B cell (primary cell): ENCODE data around the gene GLI3. TPM values are rescaled to one million over a fixed set of nuclear protein-coding genes. Genes with fewer than 3 reads are reported as not detected.

ENCODE experiments used
- ATAC-seq: fragments of 200-7000 bp; cut with Tn5 transposase; one replicate; pipeline ENCODE4 v1.10.0; 2021; ENCODE audit warnings: low read depth, mild to moderate bottlenecking, moderate number of reproducible peaks, moderate library complexity
- CTCF ChIA-PET: fragments of 350-600 bp; sonication (Branson Sonifier 250); formaldehyde crosslinking; loops from one replicate; lab custom pipeline; 2021; ENCODE audit warnings: antibody characterized with exemption, inconsistent platforms; lab: Charles Lee
- POLR2A ChIA-PET: fragments of 350-600 bp; sonication (Branson Sonifier 250); formaldehyde crosslinking; loops from one replicate; lab custom pipeline; 2021; ENCODE audit warnings: antibody characterized with exemption; lab: Charles Lee
- DNase-seq: peaks from one replicate; pipeline ENCODE4 v3.0.0; 2013
- H2AFZ ChIP-seq: 2 replicates; pipeline ENCODE4 v1.6.1; 2012; ENCODE audit warnings: mild to moderate bottlenecking, low read depth, low read length; ENCODE audit not compliant: insufficient read depth, poor library complexity, severe bottlenecking
- H3K27ac ChIP-seq, 2 donors: 1 replicate in 1 of 2; 2 replicates in 1 of 2; pipeline ENCODE4 v1.5.1; 2012 to 2013; ENCODE audit warnings: low read length in 2 of 2, mild to moderate bottlenecking in 2 of 2, moderate library complexity in 1 of 2
- H3K27me3 ChIP-seq, 4 experiments: fragments of 200-600 bp in 1 of 4; sonication (generic) in 1 of 4; replicated peaks in 1 of 4; 1 replicate in 2 of 4; 2 replicates in 2 of 4; pipeline versions ENCODE4 v1.6.1 to v1.7.0; 2013 to 2016; ENCODE audit warnings: low read length in 3 of 4, mild to moderate bottlenecking in 2 of 4, mixed read lengths in 1 of 4, moderate library complexity in 1 of 4; ENCODE audit not compliant: insufficient read depth in 4 of 4, control insufficient read depth in 3 of 4; ENCODE audit errors: control extremely low read depth in 1 of 4
- H3K36me3 ChIP-seq, 2 experiments: replicated peaks in 1 of 2; 1 replicate in 1 of 2; 2 replicates in 1 of 2; pipeline versions ENCODE4 v1.6.1 to v1.7.1; 2013; ENCODE audit warnings: low read length in 1 of 2; ENCODE audit not compliant: insufficient read depth in 2 of 2, control insufficient read depth in 1 of 2; ENCODE audit errors: control extremely low read depth in 1 of 2, extremely low read depth in 1 of 2
- H3K4me1 ChIP-seq, 2 donors: fragments of 200-600 bp in 1 of 2; sonication (generic) in 1 of 2; 1 replicate in 1 of 2; 2 replicates in 1 of 2; pipeline versions ENCODE4 v1.5.1 to v1.6.1; 2013 to 2017; ENCODE audit warnings: low read length in 2 of 2; ENCODE audit not compliant: control insufficient read depth in 2 of 2, insufficient read depth in 2 of 2
- H3K4me2 ChIP-seq: replicated peaks from 2 replicates; pipeline ENCODE3; 2012; ENCODE audit warnings: mild to moderate bottlenecking, low read depth, low read length; ENCODE audit not compliant: poor library complexity, severe bottlenecking
- H3K4me3 ChIP-seq, 5 experiments: fragments of 200-600 bp in 1 of 5; sonication (generic) in 1 of 5; 1 replicate in 3 of 5; 2 replicates in 2 of 5; pipeline versions ENCODE4 v1.5.1 to v1.7.0; 2011 to 2016; ENCODE audit warnings: low read length in 4 of 5, mild to moderate bottlenecking in 4 of 5, low read depth in 2 of 5, control low read depth in 1 of 5, moderate library complexity in 1 of 5; ENCODE audit not compliant: insufficient read depth in 1 of 5; ENCODE audit errors: control extremely low read depth in 1 of 5, extremely low read depth in 1 of 5
- H3K79me2 ChIP-seq: fragments of 200-600 bp; sonication (generic); one replicate; pipeline ENCODE4 v1.6.0; 2016; ENCODE audit warnings: low read length; ENCODE audit not compliant: control insufficient read depth, insufficient read depth
- H3K9ac ChIP-seq: fragments of 200-600 bp; sonication (generic); 2 replicates; pipeline ENCODE4 v1.6.1; 2017; ENCODE audit warnings: mild to moderate bottlenecking, low read length, moderate library complexity
- H3K9me3 ChIP-seq, 3 donors: one replicate each; pipeline versions ENCODE4 v1.6.1 to v1.7.1; 2013; ENCODE audit warnings: low read length in 2 of 3; ENCODE audit not compliant: control insufficient read depth in 2 of 3, insufficient read depth in 1 of 3; ENCODE audit errors: control extremely low read depth in 1 of 3
- H4K20me1 ChIP-seq: 2 replicates; pipeline ENCODE4 v1.6.0; 2012; ENCODE audit warnings: mild to moderate bottlenecking, low read length; ENCODE audit not compliant: insufficient read depth, control insufficient read depth, poor library complexity, severe bottlenecking
- H3K27ac Mint-ChIP-seq: one replicate; pipeline ENCODE4 v1.8.0; 2021; ENCODE audit warnings: mixed read lengths
- H3K27me3 Mint-ChIP-seq: one replicate; pipeline ENCODE4 v1.8.0; 2021; ENCODE audit warnings: mixed read lengths
- H3K4me1 Mint-ChIP-seq: one replicate; pipeline ENCODE4 v1.8.0; 2021; ENCODE audit warnings: mixed read lengths
- H3K4me3 Mint-ChIP-seq: one replicate; pipeline ENCODE4 v1.8.0; 2021; ENCODE audit warnings: mixed read lengths
- H3K9me3 Mint-ChIP-seq: one replicate; pipeline ENCODE4 v1.8.0; 2022; ENCODE audit warnings: mixed read lengths; ENCODE audit not compliant: insufficient read depth
- EZH2 ChIP-seq: IDR thresholded peaks from 2 replicates; pipeline ENCODE4 v1.6.1; 2012; ENCODE audit warnings: borderline replicate concordance, low read depth, mild to moderate bottlenecking, moderate library complexity, low read length; ENCODE audit not compliant: insufficient read depth, poor library complexity, severe bottlenecking
- WGBS: methylation state at CpG from one replicate; pipeline ENCODE4 v1.1.5; 2013; ENCODE audit warnings: missing lambda C conversion rate; ENCODE audit not compliant: insufficient coverage; 5-methylcytosine and 5-hydroxymethylcytosine counted together
- intact Hi-C: fragments of 100-400 bp; cut with micrococcal nuclease; formaldehyde crosslinking; loops from one replicate; pipeline ENCODE4 v1.10.0; 2022
- polyA plus RNA-seq: library from polyadenylated mRNA; depleted of rRNA; stranded (reverse); fragments of >200 nt; gene quantifications from 2 replicates; pipeline ENCODE4 v1.2.3, GENCODE V29; 2012
- total RNA-seq, 2 donors: library from RNA; stranded (reverse); fragments of 120-200 nt in 1 of 2; gene quantifications; 1 replicate in 1 of 2; 2 replicates in 1 of 2; pipeline versions ENCODE4 v1.2.3 to v1.2.4, GENCODE V29; 2013 to 2022
- TF ChIP-seq, protein P1 (sequence below): fragments of 200-600 bp; IDR thresholded peaks from one replicate; pipeline ENCODE4 v1.8.0; 2022; ENCODE audit warnings: antibody characterized with exemption, mild to moderate bottlenecking

Gene GLI3
- total and polyA plus RNA-seq, 2 donors (not counting 1 experiment from before 2014, with no cell fraction given), result not detected

DNA sequence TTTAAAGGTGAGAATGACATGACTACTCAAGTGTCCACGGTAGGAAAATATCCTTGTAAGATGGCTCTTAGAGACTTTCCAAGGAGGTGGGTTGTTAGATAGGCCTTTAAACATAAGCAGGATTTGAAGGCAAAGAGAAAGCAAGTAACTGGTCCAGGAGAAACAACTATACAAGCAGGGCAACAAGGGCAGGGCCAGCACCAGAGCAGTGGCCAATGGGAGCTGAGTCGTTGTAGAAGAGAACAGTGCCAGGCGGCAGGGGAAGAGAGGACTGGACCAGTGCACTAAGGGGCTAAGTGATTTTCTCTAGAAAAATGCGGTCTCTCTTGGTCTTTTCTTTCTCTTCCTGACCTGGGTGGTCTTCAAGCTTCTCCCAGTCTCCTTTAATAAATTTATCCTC is 94.9 kb downstream of the GLI3 start:
- Histone ChIP-seq H3K27me3 (peaks cover 0 to 3% (median 0%) of the 10 kb centered on the region in 4 experiments), H3K4me1 (no peaks in the 10 kb centered on the region), H3K9me3 (no peaks in the 10 kb centered on the region), H3K79me2 (no peaks in the 10 kb centered on the region), H3K4me3 (no peak overlapping the region), H2AFZ (no peak overlapping the region), H3K27ac (no peak overlapping the region), H3K9ac (no peak overlapping the region), H3K36me3 (no peaks in the 10 kb centered on the region), H4K20me1 (no peaks in the 10 kb centered on the region), H3K4me2 (no peak overlapping the region)
- CTCF ChIA-PET, result interaction anchor here (1.0 kb wide), 1 partner anchor 10 kb away, joined by 3 read pairs; no protein-coding TSS in a partner anchor
- Mint-ChIP-seq H3K27ac (no peak overlapping the region), H3K4me3 (no peak overlapping the region), H3K9me3 (no peaks in the 10 kb centered on the region), H3K27me3 (peaks cover 25% of the 10 kb centered on the region), H3K4me1 (no peaks in the 10 kb centered on the region)
- DNase-seq (no peak), ATAC-seq (no peak)
- no peak for TF ChIP-seq EZH2
- TF ChIP-seq, protein P1, sequence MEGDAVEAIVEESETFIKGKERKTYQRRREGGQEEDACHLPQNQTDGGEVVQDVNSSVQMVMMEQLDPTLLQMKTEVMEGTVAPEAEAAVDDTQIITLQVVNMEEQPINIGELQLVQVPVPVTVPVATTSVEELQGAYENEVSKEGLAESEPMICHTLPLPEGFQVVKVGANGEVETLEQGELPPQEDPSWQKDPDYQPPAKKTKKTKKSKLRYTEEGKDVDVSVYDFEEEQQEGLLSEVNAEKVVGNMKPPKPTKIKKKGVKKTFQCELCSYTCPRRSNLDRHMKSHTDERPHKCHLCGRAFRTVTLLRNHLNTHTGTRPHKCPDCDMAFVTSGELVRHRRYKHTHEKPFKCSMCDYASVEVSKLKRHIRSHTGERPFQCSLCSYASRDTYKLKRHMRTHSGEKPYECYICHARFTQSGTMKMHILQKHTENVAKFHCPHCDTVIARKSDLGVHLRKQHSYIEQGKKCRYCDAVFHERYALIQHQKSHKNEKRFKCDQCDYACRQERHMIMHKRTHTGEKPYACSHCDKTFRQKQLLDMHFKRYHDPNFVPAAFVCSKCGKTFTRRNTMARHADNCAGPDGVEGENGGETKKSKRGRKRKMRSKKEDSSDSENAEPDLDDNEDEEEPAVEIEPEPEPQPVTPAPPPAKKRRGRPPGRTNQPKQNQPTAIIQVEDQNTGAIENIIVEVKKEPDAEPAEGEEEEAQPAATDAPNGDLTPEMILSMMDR, result no peak
- 100% methylated on average over 3 of the region's 4 CpGs for WGBS
- intact Hi-C loops, result no loop called here
- POLR2A ChIA-PET, result no interaction called here

DNA sequence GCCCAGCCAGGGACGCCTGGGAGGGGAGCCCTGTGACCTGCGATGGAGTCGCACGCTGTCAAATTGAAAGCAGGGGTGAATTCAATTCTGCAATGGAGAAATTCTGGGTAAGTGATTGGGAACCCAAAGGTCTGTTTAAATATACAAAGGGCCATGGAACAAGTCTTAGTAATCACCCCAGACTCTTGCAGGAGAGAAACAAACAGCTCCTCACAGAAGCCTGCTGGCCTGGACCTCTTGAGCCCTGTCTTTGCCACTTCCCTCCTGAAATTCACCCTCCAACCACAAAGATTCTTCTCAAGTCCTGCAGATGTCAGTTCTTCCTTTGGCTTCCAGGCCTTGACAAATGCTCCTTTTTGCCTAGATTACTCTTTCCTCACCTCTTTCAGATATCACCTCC is 97.3 kb downstream of the GLI3 start:
- Mint-ChIP-seq H3K27me3 (peaks cover 28% of the 10 kb centered on the region), H3K27ac (no peak overlapping the region), H3K9me3 (no peaks in the 10 kb centered on the region), H3K4me1 (no peaks in the 10 kb centered on the region), H3K4me3 (no peak overlapping the region)
- Histone ChIP-seq H3K27me3 (peaks cover 0 to 3% (median 1%) of the 10 kb centered on the region in 4 experiments), H3K79me2 (no peaks in the 10 kb centered on the region), H3K27ac (no peak overlapping the region), H3K4me1 (no peaks in the 10 kb centered on the region), H3K9me3 (no peaks in the 10 kb centered on the region), H3K9ac (no peak overlapping the region), H3K36me3 (no peaks in the 10 kb centered on the region), H3K4me3 (no peak overlapping the region), H2AFZ (no peak overlapping the region), H4K20me1 (no peaks in the 10 kb centered on the region), H3K4me2 (no peak overlapping the region)
- CTCF ChIA-PET, result no interaction called here
- POLR2A ChIA-PET, result no interaction called here
- 79% methylated on average over 4 of the region's 4 CpGs for WGBS
- TF ChIP-seq, protein P1, result no peak
- no peak for TF ChIP-seq EZH2
- intact Hi-C loops, result no loop called here
- ATAC-seq (no peak), DNase-seq (no peak)
